ENCODE measurements around the gene L1CAM.

L1CAM gene

GRCh38 chrX:153851981-153852380, 34.0 kb downstream of the L1CAM start:
- no peak overlapping the region for H3K4me3 ChIP-seq (ENCODE audit: low read depth, low read length)
- TF ChIP-seq, protein P1, sequence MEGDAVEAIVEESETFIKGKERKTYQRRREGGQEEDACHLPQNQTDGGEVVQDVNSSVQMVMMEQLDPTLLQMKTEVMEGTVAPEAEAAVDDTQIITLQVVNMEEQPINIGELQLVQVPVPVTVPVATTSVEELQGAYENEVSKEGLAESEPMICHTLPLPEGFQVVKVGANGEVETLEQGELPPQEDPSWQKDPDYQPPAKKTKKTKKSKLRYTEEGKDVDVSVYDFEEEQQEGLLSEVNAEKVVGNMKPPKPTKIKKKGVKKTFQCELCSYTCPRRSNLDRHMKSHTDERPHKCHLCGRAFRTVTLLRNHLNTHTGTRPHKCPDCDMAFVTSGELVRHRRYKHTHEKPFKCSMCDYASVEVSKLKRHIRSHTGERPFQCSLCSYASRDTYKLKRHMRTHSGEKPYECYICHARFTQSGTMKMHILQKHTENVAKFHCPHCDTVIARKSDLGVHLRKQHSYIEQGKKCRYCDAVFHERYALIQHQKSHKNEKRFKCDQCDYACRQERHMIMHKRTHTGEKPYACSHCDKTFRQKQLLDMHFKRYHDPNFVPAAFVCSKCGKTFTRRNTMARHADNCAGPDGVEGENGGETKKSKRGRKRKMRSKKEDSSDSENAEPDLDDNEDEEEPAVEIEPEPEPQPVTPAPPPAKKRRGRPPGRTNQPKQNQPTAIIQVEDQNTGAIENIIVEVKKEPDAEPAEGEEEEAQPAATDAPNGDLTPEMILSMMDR (IDR thresholded peaks at IDR 0.05; ENCODE audit: low read depth, low read length, missing control alignments) = no peak
- no peak for DNase-seq (ENCODE audit: low read depth)
- in situ Hi-C loops (cut with HindIII; ENCODE audit: low sequenced_read_pairs) = no loop called here

- in situ Hi-C loops (cut with HindIII; ENCODE audit: low sequenced_read_pairs) = no loop called here
- TF ChIP-seq, protein P1 (IDR thresholded peaks at IDR 0.05; ENCODE audit: low read depth, low read length, missing control alignments) = no peak
- no peak for DNase-seq (ENCODE audit: low read depth)
- no peak overlapping the region for H3K4me3 ChIP-seq (ENCODE audit: low read depth, low read length)
Measured at GRCh38 chrX:153848325-153848724, 37.6 kb downstream of the L1CAM start.

DNA sequence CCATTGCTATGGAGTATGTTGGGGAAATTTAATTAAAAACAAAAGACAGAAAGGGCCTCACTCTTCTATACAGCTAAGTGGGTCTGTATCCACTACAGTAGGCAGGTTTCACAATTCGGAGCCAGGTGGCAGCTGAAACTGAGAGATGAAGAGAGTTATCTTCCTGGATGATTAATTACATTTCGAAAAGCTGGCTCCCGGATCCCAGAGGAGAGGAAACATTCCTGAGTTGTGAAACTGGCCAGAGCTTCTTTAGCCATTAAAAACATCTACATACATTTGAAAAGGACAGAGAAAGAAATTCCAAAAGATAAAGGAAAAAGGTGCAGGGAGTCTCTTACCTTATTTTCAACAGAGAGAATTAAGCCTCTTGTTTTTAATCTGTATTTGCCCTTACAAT, 40.1 kb downstream of the L1CAM start:
- DNase-seq (ENCODE audit: low read depth) = no peak
- in situ Hi-C loops (cut with HindIII; ENCODE audit: low sequenced_read_pairs) = no loop called here
- TF ChIP-seq, protein P1 (IDR thresholded peaks at IDR 0.05; ENCODE audit: low read depth, low read length, missing control alignments) = no peak

GRCh38 chrX:153845195-153845594, 40.8 kb downstream of the L1CAM start:
- in situ Hi-C loops (cut with HindIII; ENCODE audit: low sequenced_read_pairs) = no loop called here
- H3K4me3 ChIP-seq (ENCODE audit: low read depth, low read length) = no peak overlapping the region
- TF ChIP-seq, protein P1 (IDR thresholded peaks at IDR 0.05; ENCODE audit: low read depth, low read length, missing control alignments) = no peak
- no peak for DNase-seq (ENCODE audit: low read depth)

More for the DNA sequence above, 40.1 kb downstream of the L1CAM start:
- H3K4me3 ChIP-seq (ENCODE audit: low read depth, low read length) = no peak overlapping the region

DNA sequence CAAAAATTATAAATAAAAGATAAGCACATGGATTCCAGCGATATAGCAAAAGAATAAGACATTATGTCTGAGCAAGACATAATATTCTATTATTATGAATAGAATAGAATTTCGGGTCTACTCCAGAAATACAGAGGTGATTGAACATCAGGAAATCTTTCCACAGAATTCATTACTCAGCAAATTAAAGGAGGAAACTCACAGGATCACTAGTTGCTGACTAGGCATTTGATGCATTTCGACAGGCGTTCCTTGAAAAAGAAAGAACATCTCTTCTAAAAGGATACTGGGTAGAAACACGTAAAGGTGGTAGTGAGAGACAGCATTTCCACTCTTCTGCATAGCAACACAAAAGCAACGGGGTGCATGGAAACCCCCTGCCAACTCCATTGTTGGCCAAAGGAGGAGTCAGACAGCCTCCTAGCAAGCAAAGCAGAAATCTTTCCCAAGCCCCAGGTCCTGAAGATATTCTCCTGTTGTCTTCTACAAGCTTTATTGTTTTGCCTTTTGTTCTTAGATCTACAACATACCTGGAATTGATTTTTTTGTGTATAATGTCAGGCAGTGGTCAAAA, 41.4 kb downstream of the L1CAM start:
- in situ Hi-C loops (cut with HindIII; ENCODE audit: low sequenced_read_pairs) = no loop called here
- no peak overlapping the region for H3K4me3 ChIP-seq (ENCODE audit: low read depth, low read length)
- DNase-seq (ENCODE audit: low read depth) = no peak
- TF ChIP-seq, protein P1 (IDR thresholded peaks at IDR 0.05; ENCODE audit: low read depth, low read length, missing control alignments) = no peak

- no peak for DNase-seq (ENCODE audit: low read depth)
- no peak overlapping the region for H3K4me3 ChIP-seq (ENCODE audit: low read depth, low read length)
- TF ChIP-seq, protein P1 (IDR thresholded peaks at IDR 0.05; ENCODE audit: low read depth, low read length, missing control alignments) = no peak
- in situ Hi-C loops (cut with HindIII; ENCODE audit: low sequenced_read_pairs) = no loop called here
Measured at GRCh38 chrX:153836921-153837320, 49.1 kb downstream of the L1CAM start.
